HG03095 (cell line): Measurements from ENCODE around the gene KRT75.

Experiments
- ATAC-seq: cut with Tn5 transposase; IDR thresholded peaks from one replicate; pipeline ENCODE4 v1.9.1; 2021; ENCODE audit warnings: moderate library complexity; ENCODE audit not compliant: unreplicated experiment

The KRT75 gene

DNA sequence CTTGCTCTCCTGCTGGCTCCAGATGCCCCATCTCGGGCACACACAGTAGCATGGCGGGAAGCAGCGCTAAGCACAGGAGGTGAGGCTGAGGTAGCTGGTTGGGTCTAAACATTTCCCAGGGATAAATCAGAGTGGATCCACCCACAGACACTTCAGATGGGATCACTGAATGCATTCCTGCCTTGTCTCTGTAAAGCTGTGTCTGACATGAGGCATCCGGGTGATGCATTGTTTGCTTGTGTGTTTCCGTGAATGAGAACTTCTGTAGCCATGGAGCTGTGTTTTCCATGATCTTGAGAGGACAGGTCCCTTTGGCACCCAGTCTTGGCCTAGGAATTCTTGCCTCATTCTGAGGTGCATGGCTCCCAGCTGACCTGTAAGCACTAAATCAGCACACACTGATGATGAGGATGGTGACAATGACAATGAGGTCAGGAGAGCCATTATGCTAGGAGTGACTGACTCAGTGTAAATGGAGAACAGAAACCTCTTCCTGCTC, 6.7 kb upstream of the KRT75 start:
- no peak for ATAC-seq

DNA sequence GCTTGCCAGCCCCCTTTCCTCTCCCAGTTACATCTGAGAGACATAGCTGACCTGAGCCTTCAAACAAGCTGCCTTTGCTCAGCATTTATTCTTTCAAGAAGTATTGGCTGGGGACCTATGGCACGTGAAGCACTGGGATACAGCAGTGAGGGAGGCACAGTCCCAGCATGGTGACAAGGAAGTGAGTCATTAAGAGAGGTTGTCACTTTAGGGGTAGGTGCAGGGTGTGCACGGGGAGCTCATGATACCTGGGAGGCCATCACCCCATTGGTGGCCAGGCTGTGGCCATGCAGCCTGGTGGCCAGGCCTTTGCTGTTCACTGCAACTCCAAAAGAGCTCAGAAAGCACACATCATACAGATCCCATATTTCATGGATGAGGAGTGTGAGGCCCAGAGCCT, 5.7 kb upstream of the KRT75 start:
- ATAC-seq = no peak

DNA sequence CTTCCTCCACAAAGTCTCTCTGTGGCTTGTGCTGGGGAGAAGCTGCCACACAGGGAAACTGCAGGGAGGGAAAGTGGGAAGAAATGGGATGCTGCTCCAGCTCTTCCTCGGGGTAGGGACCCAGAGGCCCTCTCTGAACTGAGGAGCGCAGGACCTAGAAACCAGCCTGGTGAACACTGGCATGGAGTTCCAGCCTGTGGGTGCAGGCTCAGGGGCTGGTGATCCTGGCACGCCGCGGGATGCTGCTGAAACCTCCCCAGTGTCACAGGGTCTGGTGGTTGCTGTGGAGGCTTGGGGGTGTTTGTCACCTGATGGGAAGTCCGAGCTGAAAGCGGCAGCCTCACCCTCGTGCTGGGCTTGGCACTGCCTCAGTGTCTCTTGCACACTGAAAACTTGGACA, 5.2 kb upstream of the KRT75 start:
- ATAC-seq = no peak

DNA sequence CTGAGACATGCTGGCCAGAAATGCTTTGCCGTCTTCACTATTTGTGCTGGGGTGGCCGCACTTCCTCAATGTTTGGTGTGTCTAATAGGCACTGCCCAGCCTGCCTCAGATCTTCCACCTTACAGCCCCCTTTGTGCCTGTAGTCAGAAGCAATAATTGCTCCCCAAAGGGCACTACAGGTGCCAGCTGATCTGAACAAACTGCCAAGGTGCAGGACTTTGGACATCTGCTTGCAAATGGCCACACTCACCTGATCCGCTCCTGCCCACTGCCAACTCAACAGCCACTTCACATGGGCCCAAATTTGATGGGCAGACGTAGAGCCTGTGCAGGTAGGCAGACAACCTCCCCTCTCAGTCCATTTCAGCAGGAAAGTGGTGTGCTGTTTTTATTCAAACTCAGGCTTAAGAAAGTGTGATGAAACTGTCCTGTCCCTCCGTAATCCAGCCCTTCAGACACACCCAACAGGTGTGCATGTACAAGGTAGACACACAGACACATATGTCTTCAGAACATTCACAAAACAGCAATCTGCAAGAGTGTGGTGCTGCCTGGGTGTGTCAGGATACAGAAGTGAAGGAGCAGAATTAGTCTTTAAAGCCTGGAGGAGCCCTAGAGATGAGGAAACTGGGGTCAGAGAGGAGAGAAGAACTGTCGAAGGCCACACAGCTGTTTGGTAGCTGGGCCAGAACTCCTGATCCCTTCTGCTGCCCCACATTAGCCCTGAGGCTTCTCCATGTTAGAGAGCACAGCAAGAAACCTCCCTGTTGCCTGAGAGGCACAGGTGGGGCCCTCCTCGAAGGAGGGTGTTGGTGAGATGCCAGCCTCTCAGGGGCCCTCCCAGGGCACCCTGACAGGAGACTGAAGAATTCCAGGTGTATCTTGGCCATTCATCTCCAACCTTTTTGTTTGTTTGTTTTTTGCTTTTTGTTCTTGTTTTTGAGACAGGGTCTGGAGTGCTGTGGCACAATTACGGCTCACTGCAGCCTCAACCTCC, 4.4 kb upstream of the KRT75 start:
- ATAC-seq = no peak

DNA sequence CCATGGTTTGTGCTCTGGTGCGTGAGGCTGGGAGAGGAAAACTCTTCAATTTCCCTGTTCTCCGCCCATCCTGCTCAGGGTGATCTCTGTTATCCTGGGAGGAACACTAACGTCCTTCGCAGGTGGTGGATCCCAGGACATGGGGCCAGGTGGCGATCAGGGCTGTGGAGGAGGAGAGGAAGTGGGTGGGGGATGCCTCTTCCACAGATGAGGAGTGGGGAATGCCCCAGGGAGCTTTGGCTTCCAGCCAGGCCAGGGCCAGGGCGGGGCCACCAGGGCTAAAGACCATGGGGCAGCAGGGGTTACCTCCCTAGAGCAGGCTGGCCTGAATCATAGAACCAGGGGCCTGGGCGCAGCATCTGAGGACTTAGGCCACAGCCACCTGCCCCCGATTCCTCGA, 3.3 kb upstream of the KRT75 start:
- no peak for ATAC-seq

DNA sequence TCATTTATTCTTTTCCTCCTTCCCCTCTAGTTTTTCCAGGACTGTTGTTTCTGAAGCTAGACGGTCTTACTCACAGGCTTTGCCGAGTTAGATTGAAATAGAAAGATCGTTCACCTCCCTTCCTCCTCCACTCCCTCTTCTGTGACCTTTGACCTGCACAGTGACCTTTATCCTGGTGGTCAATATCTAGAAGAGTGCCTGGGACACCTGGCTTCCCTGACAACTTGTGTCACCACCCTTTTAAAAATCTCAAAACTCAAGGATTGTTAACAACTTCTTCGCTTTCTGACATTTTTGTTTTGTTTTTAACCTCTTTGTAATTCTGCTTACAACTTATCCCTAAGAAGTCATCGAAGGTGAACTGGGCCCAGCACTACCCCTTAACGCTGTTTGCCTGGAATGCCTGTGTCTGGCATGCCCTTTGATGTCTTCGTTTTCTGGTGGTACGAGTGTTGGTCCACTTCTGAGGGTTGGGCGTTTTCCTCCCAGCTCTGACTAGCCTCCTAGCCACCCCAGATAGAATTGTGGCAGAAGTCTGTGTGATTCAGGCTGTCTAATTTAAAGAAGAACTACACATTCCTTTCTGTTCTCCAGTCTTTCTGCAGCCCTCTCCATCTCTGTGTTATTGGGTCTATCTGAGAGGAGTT, 2.8 kb upstream of the KRT75 start:
- ATAC-seq = no peak

DNA sequence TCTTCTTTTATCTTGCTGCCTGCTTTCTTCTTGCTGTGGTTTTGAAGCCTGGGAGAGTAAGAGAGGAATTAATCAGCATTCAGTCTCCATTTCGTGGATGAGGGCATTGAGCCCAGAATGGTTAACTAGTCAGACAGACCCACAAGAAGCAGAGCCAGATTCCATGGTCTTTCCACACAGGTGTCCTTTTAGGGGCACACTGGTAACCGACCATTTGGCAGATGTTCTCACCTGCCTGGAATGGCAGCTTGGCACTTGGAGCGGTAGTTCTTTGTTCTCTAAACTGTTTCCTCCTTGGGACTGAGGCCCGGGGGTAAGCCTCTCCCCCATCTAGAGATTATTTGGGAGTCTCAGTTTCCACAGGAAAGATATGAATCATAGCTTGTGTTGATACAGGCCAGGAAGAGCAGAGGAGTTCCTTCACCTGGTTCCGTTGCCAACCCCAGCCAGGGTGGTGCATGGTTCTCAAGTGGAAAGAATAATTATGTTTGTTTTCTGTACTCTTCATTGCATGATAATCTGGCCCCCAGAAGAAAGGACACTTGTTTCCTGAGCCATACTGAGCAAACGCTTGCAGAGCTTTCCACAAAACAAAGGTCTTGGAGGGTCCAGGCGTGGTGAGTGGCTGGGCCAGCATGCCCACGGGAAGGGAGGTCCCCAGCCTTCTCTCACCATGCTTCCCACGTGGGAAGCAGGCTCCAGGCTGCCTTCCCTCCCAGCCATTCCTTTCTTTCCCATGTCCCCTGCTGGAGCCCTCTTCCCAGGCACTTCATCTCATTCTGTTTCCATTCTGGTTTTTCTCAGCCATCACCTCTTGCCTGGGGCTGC, 2.0 kb upstream of the KRT75 start:
- ATAC-seq = no peak

DNA sequence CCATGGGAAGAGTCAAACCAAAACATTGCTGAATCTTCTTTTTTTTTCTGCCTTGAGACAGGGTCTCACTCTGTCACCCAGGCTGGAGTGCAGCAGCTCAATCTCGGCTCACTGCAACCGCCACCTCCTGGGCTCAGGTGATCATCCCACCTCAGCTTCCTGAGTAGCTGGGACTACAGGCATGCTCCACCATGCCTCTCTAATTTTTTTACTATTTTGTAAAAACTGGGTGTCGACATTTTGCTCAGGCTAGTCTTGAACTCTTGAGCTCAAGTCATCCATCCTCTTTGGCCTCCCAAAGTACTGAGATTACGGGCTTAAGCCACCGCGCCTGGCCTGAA, 1.5 kb upstream of the KRT75 start:
- no peak for ATAC-seq

DNA sequence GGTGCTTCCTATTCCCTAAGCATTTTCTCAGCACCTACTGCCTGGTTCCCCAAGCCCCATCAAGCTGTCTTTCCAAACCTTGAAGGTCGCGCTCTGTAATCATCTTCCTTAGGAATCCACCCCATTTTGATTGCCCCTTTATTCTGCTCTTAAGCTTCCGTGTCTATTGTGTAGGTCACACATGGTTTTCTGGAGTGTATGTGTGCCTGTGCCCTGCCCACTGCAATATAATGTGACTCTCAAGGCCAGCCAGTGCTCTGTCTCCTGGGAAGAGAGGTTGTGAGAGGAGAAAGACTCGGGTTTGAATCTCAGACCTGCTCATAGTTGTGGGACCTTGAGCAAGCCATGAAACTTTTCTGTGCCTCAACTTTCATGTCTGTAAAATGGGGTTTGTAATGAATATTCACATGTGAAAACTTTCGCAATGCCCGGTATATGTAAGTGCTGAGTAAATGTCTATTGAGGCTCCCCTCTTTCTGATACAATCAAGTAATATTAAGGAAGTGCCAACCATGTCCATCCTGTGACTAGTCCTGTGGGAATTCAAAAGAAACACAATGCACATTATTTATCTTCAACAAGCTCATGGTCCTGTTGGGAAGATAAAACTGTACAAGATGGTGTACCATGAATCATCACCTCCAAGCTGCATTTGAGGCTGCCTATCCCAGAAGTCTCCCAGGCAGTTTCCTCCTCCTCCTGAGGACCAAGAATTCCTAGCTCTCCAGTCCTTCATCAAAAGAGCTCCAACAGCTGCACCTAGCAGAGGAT, 774 bp upstream of the KRT75 start:
- no peak for ATAC-seq

DNA sequence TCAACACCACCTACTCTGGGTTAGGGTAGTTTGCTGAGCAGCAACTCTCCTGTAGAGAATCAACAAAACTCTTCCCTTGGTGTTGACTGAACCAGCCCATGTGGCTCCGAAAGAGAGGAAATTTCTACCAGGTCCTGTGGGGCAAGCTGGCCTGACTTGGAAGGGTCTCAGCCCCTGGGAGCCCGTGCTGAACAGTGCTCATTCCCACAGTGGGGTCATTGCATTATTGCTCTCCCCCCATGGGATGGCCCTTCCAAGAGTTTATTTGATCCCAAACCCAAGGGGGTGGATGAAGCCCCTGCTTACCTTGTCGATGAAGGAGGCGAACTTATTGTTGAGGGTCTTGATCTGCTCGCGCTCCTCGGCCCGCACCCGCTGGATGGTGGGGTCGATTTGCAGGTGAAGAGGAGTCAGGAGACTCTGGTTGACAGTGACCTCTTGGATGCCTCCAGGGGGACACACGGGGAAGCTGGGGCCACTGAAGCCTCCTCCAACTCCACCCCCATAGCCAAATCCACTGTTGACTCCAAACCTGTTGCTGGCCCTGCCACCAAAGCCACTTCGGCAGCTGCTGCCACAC, 580 bp downstream of the KRT75 start:
- no peak for ATAC-seq

DNA sequence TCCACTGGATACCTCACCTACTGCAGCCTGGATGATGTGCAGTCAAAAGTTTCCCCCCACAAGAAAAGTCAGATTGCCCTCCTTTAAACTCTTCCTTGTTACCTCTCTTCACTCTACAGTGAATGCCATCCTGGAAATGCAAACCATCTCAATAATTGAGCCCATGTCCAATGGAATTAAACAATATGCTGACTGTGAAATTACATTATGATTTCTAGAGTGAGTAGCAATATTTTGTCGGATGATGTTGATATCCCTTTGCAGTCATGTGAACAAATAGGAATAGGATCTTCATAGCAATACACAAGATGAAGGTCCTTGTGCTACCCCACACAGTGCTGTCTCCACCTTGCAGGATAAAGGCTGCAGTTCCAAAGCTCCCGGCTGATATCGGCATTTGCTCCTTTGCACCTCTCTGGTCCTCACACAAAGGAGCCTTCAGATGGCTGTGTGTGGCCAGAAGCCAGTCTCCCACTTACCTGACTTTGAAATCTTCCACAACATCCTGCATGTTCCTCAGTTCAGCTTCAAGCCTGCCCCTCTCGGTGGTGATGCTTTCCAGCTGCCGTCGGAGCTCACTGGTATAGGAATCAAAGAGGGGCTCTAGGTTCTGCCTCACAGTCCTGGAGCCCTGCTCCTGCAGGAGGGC, 1.5 kb downstream of the KRT75 start:
- ATAC-seq = no peak

DNA sequence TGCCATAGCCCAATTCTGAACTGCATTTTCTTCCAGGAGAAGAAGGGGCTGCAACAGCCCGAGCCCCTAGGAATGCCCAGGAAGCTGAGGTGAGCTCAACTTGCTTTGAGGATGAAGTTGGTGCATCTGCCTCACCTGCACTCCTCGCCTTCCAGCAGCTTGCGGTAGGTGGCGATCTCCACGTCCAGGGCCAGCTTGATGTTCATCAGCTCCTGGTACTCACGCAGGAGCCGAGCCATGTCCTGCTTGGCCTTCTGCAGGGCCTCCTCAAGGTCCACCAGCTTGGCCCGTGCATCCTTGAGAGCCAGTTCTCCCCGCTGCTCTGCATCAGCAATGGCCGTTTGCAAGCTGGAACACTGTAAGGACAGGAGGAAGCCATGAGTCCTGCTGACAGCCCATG, 6.0 kb downstream of the KRT75 start:
- no peak for ATAC-seq

DNA sequence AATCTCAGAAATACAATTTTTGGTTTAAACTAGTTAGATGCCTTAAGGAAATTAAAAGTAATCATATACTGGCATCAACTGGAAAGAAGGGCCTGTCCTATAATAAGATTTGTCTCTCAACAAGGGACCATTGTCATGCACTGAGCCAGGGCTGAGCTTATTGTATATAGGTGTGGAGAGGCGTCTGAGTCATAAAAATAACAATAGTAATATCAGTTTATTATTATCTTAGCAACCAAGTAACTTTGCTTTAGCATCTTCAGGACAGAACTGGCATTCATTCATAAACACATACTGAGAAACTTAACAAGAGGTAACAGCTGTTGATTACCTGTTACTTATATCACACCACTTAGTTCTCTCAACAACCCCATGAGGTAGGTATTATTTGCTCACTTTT, 7.1 kb downstream of the KRT75 start:
- ATAC-seq = no peak

DNA sequence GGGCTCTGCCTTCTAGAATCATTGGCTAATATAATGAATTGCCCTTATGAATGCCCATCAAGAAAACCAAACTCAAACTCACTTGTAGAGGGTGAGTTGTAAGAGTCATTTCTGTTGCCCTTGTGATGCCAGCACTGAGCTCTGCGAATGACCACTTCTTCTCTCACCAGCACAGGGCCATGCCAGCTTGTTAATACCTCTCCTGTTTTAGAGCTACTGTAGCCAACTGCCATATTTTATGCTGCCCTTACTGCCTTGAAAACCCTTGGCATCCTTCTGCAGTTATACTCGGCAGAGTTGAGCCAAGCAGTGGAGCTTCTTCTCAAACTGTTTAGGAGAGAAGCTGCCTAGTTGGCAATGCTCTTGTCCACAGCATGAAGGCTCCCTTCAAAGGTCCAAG, 8.1 kb downstream of the KRT75 start:
- ATAC-seq = no peak

DNA sequence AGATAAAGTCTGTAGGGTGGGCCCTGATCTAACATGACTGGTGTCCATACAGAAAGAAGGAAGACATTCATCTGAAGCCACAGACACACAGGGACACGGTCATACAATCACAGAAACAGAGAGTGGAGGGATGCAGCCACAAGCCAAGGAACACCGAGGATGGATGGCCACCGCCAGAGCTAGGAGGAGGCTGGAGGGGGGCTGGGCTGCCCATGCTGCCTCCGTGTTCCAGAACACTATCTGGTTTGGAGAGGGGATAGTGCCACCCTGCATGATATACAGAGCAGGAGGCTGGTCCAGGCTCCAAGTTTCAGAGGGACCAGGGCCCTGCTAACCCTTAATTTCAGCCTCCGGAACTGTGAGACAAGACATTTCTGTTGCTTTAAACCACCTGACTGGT, 8.7 kb downstream of the KRT75 start:
- no peak for ATAC-seq

DNA sequence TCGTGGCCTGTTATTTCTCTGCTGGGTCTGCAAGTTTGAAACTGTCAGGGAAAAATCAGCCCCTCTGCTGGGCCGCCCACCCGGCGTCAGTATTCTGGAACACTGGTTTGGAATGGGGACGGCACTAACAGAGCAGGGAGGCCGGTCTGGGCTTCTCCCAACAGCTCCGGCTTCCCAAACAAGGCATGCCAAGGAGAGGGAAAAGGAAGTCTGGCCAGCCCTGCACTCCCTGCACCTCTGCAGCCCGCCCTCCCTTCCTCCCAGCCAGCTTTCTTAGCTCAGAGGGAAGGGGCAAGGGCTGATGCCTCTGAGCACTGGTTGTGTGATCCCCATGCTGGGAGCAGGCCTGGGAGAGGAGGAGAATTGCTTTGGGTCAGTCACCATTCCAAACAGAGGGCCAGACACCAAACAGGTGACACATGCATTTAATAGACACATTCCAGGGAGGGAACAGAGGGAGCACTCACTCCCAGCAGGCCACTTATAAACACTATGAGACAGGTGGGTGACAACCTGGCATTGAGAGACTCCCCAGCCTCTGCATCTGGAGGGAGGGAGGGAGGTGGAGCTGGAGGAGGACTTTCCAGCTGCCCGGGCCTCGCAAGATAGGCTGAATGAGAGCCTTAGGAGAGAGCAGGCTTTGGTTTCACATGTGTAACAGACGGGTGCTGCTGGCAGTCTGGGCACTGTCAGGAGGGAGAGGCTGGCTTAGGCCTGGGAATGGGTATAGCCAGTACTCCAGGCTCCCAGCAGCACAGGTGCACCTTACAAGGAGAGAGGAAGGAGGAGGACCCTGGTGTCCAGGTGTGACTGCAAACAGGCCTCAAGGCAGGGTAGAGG, 10.3 kb downstream of the KRT75 start:
- ATAC-seq = no peak

DNA sequence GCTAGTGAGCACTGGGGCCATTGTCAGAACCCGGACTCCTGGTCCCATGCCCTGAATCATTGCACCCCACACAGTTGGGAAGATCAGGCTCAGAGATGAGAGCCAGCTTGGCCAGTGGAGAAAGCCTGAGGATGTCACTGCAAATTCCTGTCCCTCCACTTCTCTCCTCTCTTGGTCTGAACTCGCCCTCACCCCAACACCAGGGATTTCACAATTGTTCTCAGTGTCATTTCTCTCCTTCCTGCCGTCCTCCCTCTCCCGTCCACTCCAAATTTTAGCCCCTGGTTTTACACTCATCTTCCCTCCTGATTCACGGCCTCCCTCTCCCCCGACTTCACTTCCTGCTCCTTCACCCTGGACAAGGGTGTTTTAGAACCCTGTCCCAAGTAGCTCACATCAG, 11.1 kb downstream of the KRT75 start:
- ATAC-seq = no peak

DNA sequence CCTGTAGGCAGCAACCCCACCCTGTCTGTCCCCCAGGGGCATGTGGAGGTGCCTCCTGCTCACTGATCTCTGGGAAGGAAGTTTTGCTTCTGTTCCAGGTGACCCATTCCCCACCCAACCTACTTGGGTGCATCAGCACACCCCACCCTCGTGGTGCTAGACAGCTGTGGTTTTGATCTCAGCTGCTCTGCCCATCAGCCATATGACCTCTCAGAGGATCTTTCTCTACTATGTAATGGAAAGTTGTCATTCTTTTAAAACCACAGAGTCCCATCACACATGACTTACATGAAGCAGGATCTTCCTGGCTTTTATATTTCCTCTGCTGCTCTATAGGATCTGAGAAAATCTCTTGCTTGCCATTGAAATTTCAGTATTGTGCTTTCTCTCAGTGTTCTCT, 14.5 kb downstream of the KRT75 start:
- no peak for ATAC-seq

DNA sequence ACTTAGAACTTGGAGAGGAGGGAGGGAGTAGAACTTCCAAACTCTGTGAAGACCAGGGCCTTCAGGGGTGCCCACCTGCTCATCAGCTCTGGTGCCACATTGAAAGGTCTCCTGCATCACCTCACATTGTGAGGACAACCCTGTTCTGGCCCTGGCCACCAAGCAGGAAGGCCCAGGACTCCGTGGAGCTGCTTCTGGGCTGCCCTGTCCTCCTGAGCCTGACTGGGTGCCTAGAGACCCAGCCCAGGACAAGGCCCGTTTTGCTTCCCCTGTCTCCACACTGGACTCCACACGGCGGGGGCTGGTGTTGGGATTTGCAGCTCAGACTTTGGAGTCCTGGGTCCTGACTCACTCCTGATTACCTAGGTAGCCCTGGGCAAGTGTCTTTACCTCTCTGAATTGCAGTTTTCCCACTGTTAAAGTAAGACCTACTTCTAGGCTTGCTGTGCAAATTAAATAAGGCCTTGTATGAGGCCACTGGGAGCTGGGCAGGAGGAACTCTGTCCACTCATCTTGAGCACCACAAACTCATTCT, 15.5 kb downstream of the KRT75 start:
- ATAC-seq = no peak
